HEK293 (cell line): ENCODE measurements around the gene C8G.

ENCODE experiments used
- CTCF ChIA-PET: fragments of 350-600 bp; formaldehyde crosslinking; extraction: SDS; loops from one replicate; lab custom pipeline; 2021; ENCODE audit warnings: antibody characterized with exemption; lab: Yijun Ruan, JAX
- POLR2A ChIA-PET: fragments of 300-600 bp; formaldehyde crosslinking; extraction: SDS; loops from one replicate; lab custom pipeline; 2020; ENCODE audit warnings: antibody characterized with exemption, inconsistent platforms; lab: Yijun Ruan, JAX
- H3K27ac ChIP-seq: fragments of 200-500 bp; sonication (Bioruptor generic); 2 replicates; pipeline ENCODE4 v1.5.1; 2014; ENCODE audit warnings: low read depth, low read length, control low read depth, inconsistent platforms; ENCODE audit errors: extremely low read depth
- H3K36me3 ChIP-seq, 2 experiments: fragments of 200-500 bp in 1 of 2; sonication (Bioruptor generic) in 1 of 2; 1 replicate in 1 of 2; 2 replicates in 1 of 2; pipeline ENCODE4 v1.5.1; 2014 to 2017; ENCODE audit warnings: inconsistent platforms in 2 of 2, low read length in 2 of 2; ENCODE audit not compliant: control insufficient read depth in 2 of 2, insufficient read depth in 1 of 2
- H3K4me1 ChIP-seq: fragments of 200-500 bp; sonication (Bioruptor generic); 2 replicates; pipeline ENCODE4 v1.5.1; 2014; ENCODE audit warnings: mild to moderate bottlenecking, low read length, inconsistent platforms; ENCODE audit not compliant: control insufficient read depth, insufficient read depth
- H3K4me3 ChIP-seq: 2 replicates; pipeline ENCODE4 v1.5.1; 2011; ENCODE audit warnings: low read depth, mild to moderate bottlenecking, control low read depth, low read length, moderate library complexity
- H3K9me3 ChIP-seq: fragments of 200-500 bp; sonication (Bioruptor generic); 2 replicates; pipeline ENCODE4 v1.5.1; 2014; ENCODE audit warnings: low read depth, low read length, inconsistent platforms; ENCODE audit not compliant: control insufficient read depth, insufficient read depth
- BCL11B ChIP-seq: fragments of 450-650 bp; formaldehyde crosslinking; IDR thresholded peaks from 2 replicates; pipeline ENCODE4 v1.5.1; 2016; ENCODE audit warnings: low read depth, missing biosample characterization, missing genetic modification characterization
- PRDM1 ChIP-seq: fragments of 450-650 bp; formaldehyde crosslinking; IDR thresholded peaks from 2 replicates; pipeline ENCODE4; 2016; ENCODE audit warnings: missing biosample characterization, missing genetic modification characterization
- SALL2 ChIP-seq: fragments of 450-650 bp; formaldehyde crosslinking; IDR thresholded peaks from 2 replicates; pipeline ENCODE4 v1.5.0; 2017; ENCODE audit warnings: missing biosample characterization, mild to moderate bottlenecking, missing genetic modification characterization, borderline replicate concordance
- SCRT1 ChIP-seq: fragments of 450-650 bp; formaldehyde crosslinking; IDR thresholded peaks from 2 replicates; pipeline ENCODE4 v1.5.1; 2016; ENCODE audit warnings: missing biosample characterization, missing genetic modification characterization, borderline replicate concordance
- YY2 ChIP-seq: fragments of 450-650 bp; formaldehyde crosslinking; IDR thresholded peaks from 2 replicates; pipeline ENCODE4 v1.5.1; 2016; ENCODE audit warnings: missing biosample characterization, missing genetic modification characterization
- ZBTB20 ChIP-seq: fragments of 450-650 bp; formaldehyde crosslinking; IDR thresholded peaks from 2 replicates; pipeline ENCODE4 v1.5.1; 2016; ENCODE audit warnings: missing biosample characterization, missing genetic modification characterization
- ZNF248 ChIP-seq: fragments of 450-650 bp; formaldehyde crosslinking; IDR thresholded peaks from 2 replicates; pipeline ENCODE4 v1.5.1; 2017; ENCODE audit warnings: missing biosample characterization, missing genetic modification characterization
- ZNF26 ChIP-seq: fragments of 450-650 bp; formaldehyde crosslinking; IDR thresholded peaks from 2 replicates; pipeline ENCODE4 v1.5.1; 2016; ENCODE audit warnings: missing biosample characterization, missing genetic modification characterization
- ZNF366 ChIP-seq: fragments of 450-650 bp; formaldehyde crosslinking; conservative IDR thresholded peaks from 2 replicates; pipeline ENCODE4 v1.5.1; 2016; ENCODE audit warnings: missing biosample characterization, missing genetic modification characterization
- ZNF433 ChIP-seq: fragments of 450-650 bp; formaldehyde crosslinking; IDR thresholded peaks from 2 replicates; pipeline ENCODE4 v1.5.1; 2016; ENCODE audit warnings: missing biosample characterization, missing genetic modification characterization, low read depth
- ZNF548 ChIP-seq: fragments of 450-650 bp; formaldehyde crosslinking; IDR thresholded peaks from 2 replicates; pipeline ENCODE4 v1.5.1; 2016; ENCODE audit warnings: missing biosample characterization, missing genetic modification characterization
- ZNF560 ChIP-seq: fragments of 450-650 bp; formaldehyde crosslinking; IDR thresholded peaks from 2 replicates; pipeline ENCODE4 v1.5.1; 2017; ENCODE audit warnings: missing biosample characterization, missing genetic modification characterization, borderline replicate concordance
- ZNF600 ChIP-seq: fragments of 450-650 bp; formaldehyde crosslinking; IDR thresholded peaks from 2 replicates; pipeline ENCODE4 v1.5.1; 2016; ENCODE audit warnings: missing biosample characterization, missing genetic modification characterization
- ZNF707 ChIP-seq: fragments of 450-650 bp; formaldehyde crosslinking; IDR thresholded peaks from 2 replicates; pipeline ENCODE4 v1.5.1; 2016; ENCODE audit warnings: missing biosample characterization, missing genetic modification characterization
- ZNF785 ChIP-seq: fragments of 450-650 bp; formaldehyde crosslinking; IDR thresholded peaks from 2 replicates; pipeline ENCODE4 v1.5.1; 2016; ENCODE audit warnings: missing biosample characterization, missing genetic modification characterization
- ZNF792 ChIP-seq: fragments of 450-650 bp; formaldehyde crosslinking; IDR thresholded peaks from 2 replicates; pipeline ENCODE4 v1.5.1; 2016; ENCODE audit warnings: missing biosample characterization, missing genetic modification characterization
- ZNF843 ChIP-seq: fragments of 450-650 bp; formaldehyde crosslinking; IDR thresholded peaks from 2 replicates; pipeline ENCODE4 v1.5.1; 2016; ENCODE audit warnings: missing biosample characterization, missing genetic modification characterization
- TF ChIP-seq, protein P1 (sequence below): fragments of 450-650 bp; formaldehyde crosslinking; IDR thresholded peaks from 2 replicates; pipeline ENCODE4 v1.5.1; 2016; ENCODE audit warnings: missing biosample characterization, missing genetic modification characterization, low read depth
- TF ChIP-seq, protein P2 (sequence below): fragments of 450-650 bp; formaldehyde crosslinking; IDR thresholded peaks from 2 replicates; pipeline ENCODE4 v1.5.1; 2016; ENCODE audit warnings: missing biosample characterization, missing genetic modification characterization
- TF ChIP-seq, protein P3 (sequence below): fragments of 450-650 bp; formaldehyde crosslinking; IDR thresholded peaks from 2 replicates; pipeline ENCODE4 v1.5.1; 2016; ENCODE audit warnings: missing biosample characterization, missing genetic modification characterization

C8G gene

DNA sequence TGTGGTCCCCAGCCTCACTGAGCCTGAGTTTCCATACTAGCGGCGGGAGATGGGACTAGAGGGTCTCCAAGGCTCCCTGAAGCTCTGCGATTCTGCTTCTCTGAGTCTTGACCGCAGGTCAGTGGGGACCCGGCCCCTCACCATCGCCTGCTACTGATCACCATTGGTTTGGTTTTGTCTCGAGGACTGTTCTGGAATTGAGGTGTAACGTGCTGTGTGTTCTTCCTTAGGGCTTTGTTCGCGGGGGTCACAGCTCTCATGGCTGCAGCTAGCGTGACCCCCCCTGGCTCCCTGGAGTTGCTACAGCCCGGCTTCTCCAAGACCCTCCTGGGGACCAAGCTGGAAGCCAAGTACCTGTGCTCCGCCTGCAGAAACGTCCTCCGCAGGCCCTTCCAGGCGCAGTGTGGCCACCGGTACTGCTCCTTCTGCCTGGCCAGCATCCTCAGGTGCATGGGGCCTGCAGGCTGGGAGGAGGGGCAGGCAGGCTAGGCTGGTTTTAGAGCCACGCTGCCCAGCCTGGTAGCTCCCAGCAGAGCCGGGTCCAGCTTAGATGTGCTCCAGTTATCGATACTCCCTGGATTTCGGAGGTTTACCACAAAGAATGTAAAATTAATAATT, 46.5 kb upstream of the C8G start:
- Histone ChIP-seq H3K4me1 (no peaks in the 10 kb centered on the region), H3K9me3 (no peaks in the 10 kb centered on the region), H3K27ac (no peak overlapping the region), H3K4me3 (no peak overlapping the region), H3K36me3 (peaks cover 10 to 52% of the 10 kb centered on the region in 2 experiments; a peak in 2 of 3 replicates)
- POLR2A ChIA-PET: interaction anchor here (0.6 to 0.7 kb wide), 2 partner anchors 51 to 137 kb away, joined by 3 read pairs; no protein-coding TSS in a partner anchor
- TF ChIP-seq ZNF600 (tag by site-specific recombination): 0 out of 2 replicates have a peak, but pooled peaks have one; percentile 54
- TF ChIP-seq, protein P1, sequence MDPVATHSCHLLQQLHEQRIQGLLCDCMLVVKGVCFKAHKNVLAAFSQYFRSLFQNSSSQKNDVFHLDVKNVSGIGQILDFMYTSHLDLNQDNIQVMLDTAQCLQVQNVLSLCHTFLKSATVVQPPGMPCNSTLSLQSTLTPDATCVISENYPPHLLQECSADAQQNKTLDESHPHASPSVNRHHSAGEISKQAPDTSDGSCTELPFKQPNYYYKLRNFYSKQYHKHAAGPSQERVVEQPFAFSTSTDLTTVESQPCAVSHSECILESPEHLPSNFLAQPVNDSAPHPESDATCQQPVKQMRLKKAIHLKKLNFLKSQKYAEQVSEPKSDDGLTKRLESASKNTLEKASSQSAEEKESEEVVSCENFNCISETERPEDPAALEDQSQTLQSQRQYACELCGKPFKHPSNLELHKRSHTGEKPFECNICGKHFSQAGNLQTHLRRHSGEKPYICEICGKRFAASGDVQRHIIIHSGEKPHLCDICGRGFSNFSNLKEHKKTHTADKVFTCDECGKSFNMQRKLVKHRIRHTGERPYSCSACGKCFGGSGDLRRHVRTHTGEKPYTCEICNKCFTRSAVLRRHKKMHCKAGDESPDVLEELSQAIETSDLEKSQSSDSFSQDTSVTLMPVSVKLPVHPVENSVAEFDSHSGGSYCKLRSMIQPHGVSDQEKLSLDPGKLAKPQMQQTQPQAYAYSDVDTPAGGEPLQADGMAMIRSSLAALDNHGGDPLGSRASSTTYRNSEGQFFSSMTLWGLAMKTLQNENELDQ (tag by site-specific recombination): no peak
- no peak for TF ChIP-seq BCL11B (tag by site-specific recombination)
- TF ChIP-seq, all 188 proteins: peak for 1
- CTCF ChIA-PET: interaction anchor here (0.6 to 0.9 kb wide), 2 partner anchors 55 to 522 kb away, joined by 4 read pairs; no protein-coding TSS in a partner anchor

DNA sequence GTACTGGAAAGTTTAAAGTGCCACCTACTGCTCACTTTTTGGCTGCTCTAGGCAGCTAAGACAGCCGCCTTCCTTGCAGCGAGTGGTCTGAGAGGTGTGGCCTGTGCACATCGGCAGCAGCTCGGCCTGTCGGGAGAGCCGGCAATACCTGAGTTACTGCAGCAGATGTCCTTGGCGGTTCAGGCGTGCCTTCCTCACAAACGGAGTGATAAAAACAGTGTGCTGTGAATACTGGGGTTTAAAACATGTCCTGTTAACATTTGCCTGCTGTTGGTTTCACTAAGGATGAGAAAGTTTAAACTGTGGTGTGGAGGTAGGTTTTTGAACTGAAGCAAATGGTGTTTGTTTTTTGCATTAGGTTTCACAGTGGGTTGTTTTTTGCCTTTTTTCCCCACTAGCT, 45.8 kb upstream of the C8G start:
- Histone ChIP-seq H3K4me3 (no peak overlapping the region), H3K27ac (no peak overlapping the region)
- ChIA-PET CTCF (interaction anchor here (0.6 to 0.9 kb wide), 2 partner anchors 522 to 674 kb away, joined by 4 read pairs; no protein-coding TSS in a partner anchor), POLR2A (no interaction called here)
- 0 out of 2 replicates have a peak, but pooled peaks have one; percentile 19 for TF ChIP-seq PRDM1 (tag by site-specific recombination)
- no peak for TF ChIP-seq YY2 (tag by site-specific recombination)
- TF ChIP-seq, all 188 proteins: peak for 1
- Histone ChIP-seq H3K4me1 (no peaks in the 10 kb centered on the region), H3K36me3 (peaks cover 13 to 52% of the 10 kb centered on the region in 2 experiments; a peak in 2 of 3 replicates), H3K9me3 (no peaks in the 10 kb centered on the region)

DNA sequence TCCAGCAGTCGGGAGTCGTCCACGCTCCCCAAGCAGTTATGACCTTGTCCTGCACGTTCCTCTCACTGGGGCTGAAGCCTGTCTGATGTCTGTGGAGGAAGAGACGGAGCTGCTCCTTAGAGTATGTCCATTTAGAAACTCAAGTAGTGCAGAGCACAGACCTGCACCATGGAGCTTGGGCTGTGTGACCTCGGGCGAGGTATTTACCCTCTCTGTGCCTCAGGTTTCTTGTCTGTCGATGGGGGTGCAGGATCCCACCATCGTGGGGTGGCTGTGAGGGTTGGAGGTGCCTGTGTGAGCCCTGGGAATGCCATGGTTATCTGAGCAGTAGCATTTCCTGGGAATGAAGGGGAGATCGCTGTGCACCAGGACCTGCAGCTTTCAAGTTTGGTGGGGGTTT, 44.5 kb upstream of the C8G start:
- Histone ChIP-seq H3K4me1 (no peaks in the 10 kb centered on the region), H3K36me3 (peaks cover 15 to 57% of the 10 kb centered on the region in 2 experiments; a peak in 2 of 3 replicates), H3K4me3 (no peak overlapping the region), H3K27ac (no peak overlapping the region), H3K9me3 (no peaks in the 10 kb centered on the region)
- ChIA-PET POLR2A (no interaction called here), CTCF (interaction anchor here (0.8 kb wide), 1 partner anchor 129 kb away, joined by 5 read pairs; no protein-coding TSS in a partner anchor)
- TF ChIP-seq SALL2 (tag by site-specific recombination): no peak
- TF ChIP-seq ZNF843 (tag by site-specific recombination): no peak
- TF ChIP-seq ZNF707: no peak
- TF ChIP-seq, protein P2, sequence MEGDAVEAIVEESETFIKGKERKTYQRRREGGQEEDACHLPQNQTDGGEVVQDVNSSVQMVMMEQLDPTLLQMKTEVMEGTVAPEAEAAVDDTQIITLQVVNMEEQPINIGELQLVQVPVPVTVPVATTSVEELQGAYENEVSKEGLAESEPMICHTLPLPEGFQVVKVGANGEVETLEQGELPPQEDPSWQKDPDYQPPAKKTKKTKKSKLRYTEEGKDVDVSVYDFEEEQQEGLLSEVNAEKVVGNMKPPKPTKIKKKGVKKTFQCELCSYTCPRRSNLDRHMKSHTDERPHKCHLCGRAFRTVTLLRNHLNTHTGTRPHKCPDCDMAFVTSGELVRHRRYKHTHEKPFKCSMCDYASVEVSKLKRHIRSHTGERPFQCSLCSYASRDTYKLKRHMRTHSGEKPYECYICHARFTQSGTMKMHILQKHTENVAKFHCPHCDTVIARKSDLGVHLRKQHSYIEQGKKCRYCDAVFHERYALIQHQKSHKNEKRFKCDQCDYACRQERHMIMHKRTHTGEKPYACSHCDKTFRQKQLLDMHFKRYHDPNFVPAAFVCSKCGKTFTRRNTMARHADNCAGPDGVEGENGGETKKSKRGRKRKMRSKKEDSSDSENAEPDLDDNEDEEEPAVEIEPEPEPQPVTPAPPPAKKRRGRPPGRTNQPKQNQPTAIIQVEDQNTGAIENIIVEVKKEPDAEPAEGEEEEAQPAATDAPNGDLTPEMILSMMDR (tag by site-specific recombination): no peak
- no peak for TF ChIP-seq SCRT1
- TF ChIP-seq ZNF248 (tag by site-specific recombination): no peak
- TF ChIP-seq ZNF792: no peak
- TF ChIP-seq ZNF433 (tag by site-specific recombination): no peak
- TF ChIP-seq ZNF26 (tag by site-specific recombination): no peak
- TF ChIP-seq ZNF548: no peak
- TF ChIP-seq, protein P3, sequence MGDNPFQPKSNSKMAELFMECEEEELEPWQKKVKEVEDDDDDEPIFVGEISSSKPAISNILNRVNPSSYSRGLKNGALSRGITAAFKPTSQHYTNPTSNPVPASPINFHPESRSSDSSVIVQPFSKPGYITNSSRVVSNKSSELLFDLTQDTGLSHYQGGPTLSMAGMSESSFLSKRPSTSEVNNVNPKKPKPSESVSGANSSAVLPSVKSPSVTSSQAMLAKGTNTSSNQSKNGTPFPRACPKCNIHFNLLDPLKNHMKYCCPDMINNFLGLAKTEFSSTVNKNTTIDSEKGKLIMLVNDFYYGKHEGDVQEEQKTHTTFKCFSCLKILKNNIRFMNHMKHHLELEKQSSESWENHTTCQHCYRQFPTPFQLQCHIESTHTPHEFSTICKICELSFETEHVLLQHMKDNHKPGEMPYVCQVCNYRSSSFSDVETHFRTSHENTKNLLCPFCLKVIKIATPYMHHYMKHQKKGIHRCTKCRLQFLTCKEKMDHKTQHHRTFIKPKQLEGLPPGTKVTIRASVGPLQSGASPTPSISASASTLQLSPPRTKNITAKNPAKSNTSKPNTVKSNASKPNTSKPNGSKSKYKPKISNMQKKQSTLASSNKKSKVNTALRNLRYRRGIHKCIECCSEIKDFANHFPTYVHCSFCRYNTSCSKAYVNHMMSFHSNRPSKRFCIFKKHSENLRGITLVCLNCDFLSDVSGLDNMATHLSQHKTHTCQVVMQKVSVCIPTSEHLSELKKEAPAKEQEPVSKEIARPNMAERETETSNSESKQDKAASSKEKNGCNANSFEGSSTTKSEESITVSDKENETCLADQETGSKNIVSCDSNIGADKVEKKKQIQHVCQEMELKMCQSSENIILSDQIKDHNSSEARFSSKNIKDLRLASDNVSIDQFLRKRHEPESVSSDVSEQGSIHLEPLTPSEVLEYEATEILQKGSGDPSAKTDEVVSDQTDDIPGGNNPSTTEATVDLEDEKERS (tag by site-specific recombination): no peak
- TF ChIP-seq ZBTB20 (tag by site-specific recombination): no peak
- no peak for TF ChIP-seq ZNF785 (tag by site-specific recombination)
- no peak for TF ChIP-seq ZNF560 (tag by site-specific recombination)
- no peak for TF ChIP-seq ZNF366 (tag by site-specific recombination)
